ENCODE data around the gene IFT43. TPM values are rescaled to one million over a fixed set of nuclear protein-coding genes. Genes with fewer than 3 reads are reported as not detected.

IFT43 gene
- total RNA-seq, 2 experiments from 2014 or later, result 7.6 to 10.4 TPM

GRCh38 chr14:75979071-75979571 lies 6.4 kb upstream of the IFT43 start:
- peak; percentile 58 for TF ChIP-seq CTCF (IDR thresholded peaks at IDR 0.05)
- H3K9me3 Mint-ChIP-seq, result no peaks in the 10 kb centered on the region
- DNase-seq (peak; percentile 34), ATAC-seq (no peak)
- CTCF ChIA-PET, result interaction anchor here (0.6 to 9.1 kb wide), 9 partner anchors 10 to 401 kb away, joined by 3 to 143 read pairs (median 4); partner anchors contain the start of gene FLVCR2
- H3K4me3 Mint-ChIP-seq, result no peak overlapping the region
- intact Hi-C loops (cut with micrococcal nuclease), result no loop called here
- peaks cover 33% of the 10 kb centered on the region for H3K4me1 Mint-ChIP-seq (ENCODE audit: low read depth)
- H3K27me3 Mint-ChIP-seq, result no peaks in the 10 kb centered on the region
- no peak overlapping the region for H3K27ac Mint-ChIP-seq
- peaks cover 2% of the 10 kb centered on the region for H3K36me3 Mint-ChIP-seq (ENCODE audit: low read depth)
- POLR2A ChIA-PET, result no interaction called here

DNA sequence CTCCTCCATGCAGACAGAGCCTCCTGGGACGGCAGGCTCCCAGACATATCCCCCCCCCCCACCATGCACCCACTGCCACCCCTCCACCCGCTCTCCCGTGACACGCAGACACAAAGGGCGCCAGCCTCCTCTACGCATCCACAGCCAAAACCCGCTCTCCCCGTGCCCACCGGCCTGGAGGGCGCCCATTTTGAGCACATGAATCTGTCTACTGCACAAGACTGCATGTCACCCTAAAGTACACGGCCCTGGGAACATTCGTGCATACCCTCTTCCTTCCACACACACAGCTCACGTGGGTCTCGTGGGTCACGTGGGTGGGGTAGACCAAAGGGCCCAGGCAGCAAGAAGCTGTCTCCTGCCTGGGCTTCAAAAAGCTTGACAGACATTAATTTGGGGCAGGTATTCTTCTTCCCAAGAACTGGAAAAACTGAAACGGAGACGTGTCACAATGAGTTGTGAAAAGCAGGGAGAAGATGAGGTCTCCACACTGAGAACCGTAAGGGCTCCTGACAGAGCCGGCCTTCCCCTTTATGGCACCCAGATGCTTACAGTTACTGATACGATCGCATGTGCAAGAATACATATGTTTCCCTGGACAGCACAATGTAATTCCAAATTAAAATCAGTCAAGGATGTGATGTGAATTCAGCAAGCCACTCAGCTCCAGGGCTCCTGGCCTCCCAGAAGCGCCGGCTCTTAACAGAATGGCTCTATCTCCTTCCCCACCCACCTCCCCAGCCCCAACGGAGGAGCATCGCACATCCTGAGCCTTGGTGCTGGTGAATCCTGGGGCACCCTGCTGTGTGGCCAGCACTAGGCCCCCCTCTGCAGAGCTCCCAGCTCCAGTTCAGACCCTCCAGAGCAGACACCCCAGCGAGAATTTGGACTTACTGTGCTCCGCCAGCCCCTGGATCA lies 5.7 kb upstream of the IFT43 start:
- Mint-ChIP-seq H3K27ac (no peak overlapping the region), H3K36me3 (ENCODE audit: low read depth) (peaks cover 2% of the 10 kb centered on the region), H3K4me3 (no peak overlapping the region), H3K9me3 (no peaks in the 10 kb centered on the region), H3K4me1 (ENCODE audit: low read depth) (peaks cover 33% of the 10 kb centered on the region), H3K27me3 (no peaks in the 10 kb centered on the region)
- intact Hi-C loops (cut with micrococcal nuclease), result loop anchor here (2.0 to 5.0 kb wide), 2 partner anchors 73 to 271 kb away; no protein-coding TSS in a partner anchor
- ChIA-PET POLR2A (interaction anchor here (0.6 to 1.2 kb wide), 2 partner anchors 71 to 372 kb away, joined by 3 read pairs; no protein-coding TSS in a partner anchor), CTCF (interaction anchor here (0.6 to 9.1 kb wide), 8 partner anchors 9 to 402 kb away, joined by 3 to 143 read pairs (median 4); partner anchors contain the start of gene FLVCR2)
- no peak for ATAC-seq
- TF ChIP-seq CTCF (IDR thresholded peaks at IDR 0.05), result no peak
- no peak for DNase-seq

- Mint-ChIP-seq H3K27me3 (no peaks in the 10 kb centered on the region), H3K27ac (peak overlapping the region; percentile 81), H3K4me1 (ENCODE audit: low read depth) (peaks cover 36% of the 10 kb centered on the region), H3K36me3 (ENCODE audit: low read depth) (no peaks in the 10 kb centered on the region), H3K9me3 (no peaks in the 10 kb centered on the region), H3K4me3 (peak overlapping the region; percentile 80)
- ATAC-seq, result no peak
- intact Hi-C loops (cut with micrococcal nuclease), result loop anchor here (2.0 to 5.0 kb wide), 2 partner anchors 74 to 272 kb away; no protein-coding TSS in a partner anchor
- ChIA-PET CTCF (interaction anchor here (0.7 to 9.1 kb wide), 3 partner anchors 74 to 326 kb away, joined by 3 to 143 read pairs (median 63); no protein-coding TSS in a partner anchor), POLR2A (interaction anchor here (0.6 to 1.2 kb wide), 2 partner anchors 72 to 371 kb away, joined by 3 read pairs; no protein-coding TSS in a partner anchor)
- no peak for DNase-seq
- no peak for TF ChIP-seq CTCF (IDR thresholded peaks at IDR 0.05)
Measured at GRCh38 chr14:75980856-75981255, 4.7 kb upstream of the IFT43 start.

GRCh38 chr14:75981426-75982265 lies 3.9 kb upstream of the IFT43 start, which contains the start of gene TGFB3:
TGFB3 (minus strand) TSS chr14:75981995; CDS start chr14:75980893, 1,102 bp downstream.
- Mint-ChIP-seq H3K4me1 (ENCODE audit: low read depth) (peaks cover 41% of the 10 kb centered on the region), H3K4me3 (peak within 1 kb of the TSS; percentile 80), H3K27ac (peak within 1 kb of the TSS; percentile 81), H3K36me3 (ENCODE audit: low read depth) (no peaks in the 10 kb centered on the region), H3K27me3 (no peaks in the 10 kb centered on the region), H3K9me3 (no peaks in the 10 kb centered on the region)
- CTCF ChIA-PET, result interaction anchor here (0.9 to 9.1 kb wide), 11 partner anchors 27 to 415 kb away, joined by 3 to 143 read pairs (median 4); no protein-coding TSS in a partner anchor
- ATAC-seq, result peak; percentile 71
- TF ChIP-seq CTCF (IDR thresholded peaks at IDR 0.05), result no peak
- DNase-seq, result peak; percentile 73
- POLR2A ChIA-PET, result no interaction called here
- intact Hi-C loops (cut with micrococcal nuclease), result loop anchor here (2.0 to 5.0 kb wide), 2 partner anchors 74 to 273 kb away; no protein-coding TSS in a partner anchor

Data from activated CD8-positive, alpha-beta T cell treated with anti-CD3 and anti-CD28 coated beads for 36 hours (primary cell).